ENCODE measurements around the gene KLF16.

Gene KLF16

GRCh38 chr19:1805401-1806183 is 57.8 kb downstream of the KLF16 start:
- DNase-seq: no peak

GRCh38 chr19:1804858-1805257 is 58.5 kb downstream of the KLF16 start:
- DNase-seq: no peak

Measured in activated CD4-positive, alpha-beta T cell treated with anti-CD3 and anti-CD28 coated beads, Interleukin-2, Interleukin-6, amounts not matched to agents 100 ng/mL and 50 ng/mL, durations not matched to agents 16 hours and 8 hours (primary cell).